ENCODE data around the gene PATZ1. TPM values are rescaled to one million over a fixed set of nuclear protein-coding genes. Genes with fewer than 3 reads are reported as not detected.

Gene PATZ1
- total and polyA plus RNA-seq, 9 of the 15 experiments (the other 6 are each of a cell fraction or from before 2014, with no cell fraction given): 0.63 to 7.8 (median 4.2) TPM

GRCh38 chr22:31292236-31292989 is 53.7 kb downstream of the PATZ1 start, which contains the start of gene PIK3IP1 (continued):
- TF ChIP-seq ZBTB7A (IDR thresholded peaks at IDR 0.05; ENCODE audit: borderline replicate concordance, control insufficient read depth, low read depth, low read length) (no peak), ZNF589 (CRISPR knock-in tag; IDR thresholded peaks at IDR 0.05; ENCODE audit: low read depth) (no peak), RUNX1 (IDR thresholded peaks at IDR 0.05; ENCODE audit: low read depth) (no peak), ZNF431 (CRISPR knock-in tag; IDR thresholded peaks at IDR 0.05) (no peak), CTBP1 (IDR thresholded peaks at IDR 0.05; ENCODE audit: borderline replicate concordance) (peak; percentile 61; the same call in 1 of the 2 replicates), NFIC (IDR thresholded peaks at IDR 0.05) (peak; percentile 62; the same call in 1 of the 2 replicates), MTA3 (IDR thresholded peaks at IDR 0.05; ENCODE audit: borderline replicate concordance) (peak; percentile 46; the same call in 1 of the 2 replicates), EP300 (IDR thresholded peaks at IDR 0.05; ENCODE audit: low read length) (0 out of 2 replicates have a peak, but pooled peaks have one; percentile 10), TCF3 (CRISPR knock-in tag; IDR thresholded peaks at IDR 0.05) (0 out of 2 replicates have a peak, but pooled peaks have one; percentile 18), RCOR1 (IDR thresholded peaks at IDR 0.05; ENCODE audit: borderline replicate concordance in 1 of 2, low read depth in 2 of 2, low read length in 2 of 2) (peak in 1 of 2 experiments; percentile 41; a peak in 1 of 4 replicates), TBP (optimal IDR thresholded peaks at IDR 0.05; ENCODE audit: low read depth, low read length) (no peak), RB1 (IDR thresholded peaks at IDR 0.05; ENCODE audit: low read depth) (peak; percentile 8; the same call in 1 of the 2 replicates), ATF7 (IDR thresholded peaks at IDR 0.05) (peak; percentile 57; the same call in 1 of the 2 replicates), ZKSCAN3 (CRISPR knock-in tag; IDR thresholded peaks at IDR 0.05) (no peak), HDAC1 (IDR thresholded peaks at IDR 0.05) (0 out of 4 replicates have a peak, but pooled peaks of 1 of the 2 experiments have one; percentile 26)
- TF ChIP-seq, protein P1, sequence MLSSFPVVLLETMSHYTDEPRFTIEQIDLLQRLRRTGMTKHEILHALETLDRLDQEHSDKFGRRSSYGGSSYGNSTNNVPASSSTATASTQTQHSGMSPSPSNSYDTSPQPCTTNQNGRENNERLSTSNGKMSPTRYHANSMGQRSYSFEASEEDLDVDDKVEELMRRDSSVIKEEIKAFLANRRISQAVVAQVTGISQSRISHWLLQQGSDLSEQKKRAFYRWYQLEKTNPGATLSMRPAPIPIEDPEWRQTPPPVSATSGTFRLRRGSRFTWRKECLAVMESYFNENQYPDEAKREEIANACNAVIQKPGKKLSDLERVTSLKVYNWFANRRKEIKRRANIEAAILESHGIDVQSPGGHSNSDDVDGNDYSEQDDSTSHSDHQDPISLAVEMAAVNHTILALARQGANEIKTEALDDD (IDR thresholded peaks at IDR 0.05): peak; percentile 48; the same call in 1 of the 2 replicates
- TF ChIP-seq, protein P2, sequence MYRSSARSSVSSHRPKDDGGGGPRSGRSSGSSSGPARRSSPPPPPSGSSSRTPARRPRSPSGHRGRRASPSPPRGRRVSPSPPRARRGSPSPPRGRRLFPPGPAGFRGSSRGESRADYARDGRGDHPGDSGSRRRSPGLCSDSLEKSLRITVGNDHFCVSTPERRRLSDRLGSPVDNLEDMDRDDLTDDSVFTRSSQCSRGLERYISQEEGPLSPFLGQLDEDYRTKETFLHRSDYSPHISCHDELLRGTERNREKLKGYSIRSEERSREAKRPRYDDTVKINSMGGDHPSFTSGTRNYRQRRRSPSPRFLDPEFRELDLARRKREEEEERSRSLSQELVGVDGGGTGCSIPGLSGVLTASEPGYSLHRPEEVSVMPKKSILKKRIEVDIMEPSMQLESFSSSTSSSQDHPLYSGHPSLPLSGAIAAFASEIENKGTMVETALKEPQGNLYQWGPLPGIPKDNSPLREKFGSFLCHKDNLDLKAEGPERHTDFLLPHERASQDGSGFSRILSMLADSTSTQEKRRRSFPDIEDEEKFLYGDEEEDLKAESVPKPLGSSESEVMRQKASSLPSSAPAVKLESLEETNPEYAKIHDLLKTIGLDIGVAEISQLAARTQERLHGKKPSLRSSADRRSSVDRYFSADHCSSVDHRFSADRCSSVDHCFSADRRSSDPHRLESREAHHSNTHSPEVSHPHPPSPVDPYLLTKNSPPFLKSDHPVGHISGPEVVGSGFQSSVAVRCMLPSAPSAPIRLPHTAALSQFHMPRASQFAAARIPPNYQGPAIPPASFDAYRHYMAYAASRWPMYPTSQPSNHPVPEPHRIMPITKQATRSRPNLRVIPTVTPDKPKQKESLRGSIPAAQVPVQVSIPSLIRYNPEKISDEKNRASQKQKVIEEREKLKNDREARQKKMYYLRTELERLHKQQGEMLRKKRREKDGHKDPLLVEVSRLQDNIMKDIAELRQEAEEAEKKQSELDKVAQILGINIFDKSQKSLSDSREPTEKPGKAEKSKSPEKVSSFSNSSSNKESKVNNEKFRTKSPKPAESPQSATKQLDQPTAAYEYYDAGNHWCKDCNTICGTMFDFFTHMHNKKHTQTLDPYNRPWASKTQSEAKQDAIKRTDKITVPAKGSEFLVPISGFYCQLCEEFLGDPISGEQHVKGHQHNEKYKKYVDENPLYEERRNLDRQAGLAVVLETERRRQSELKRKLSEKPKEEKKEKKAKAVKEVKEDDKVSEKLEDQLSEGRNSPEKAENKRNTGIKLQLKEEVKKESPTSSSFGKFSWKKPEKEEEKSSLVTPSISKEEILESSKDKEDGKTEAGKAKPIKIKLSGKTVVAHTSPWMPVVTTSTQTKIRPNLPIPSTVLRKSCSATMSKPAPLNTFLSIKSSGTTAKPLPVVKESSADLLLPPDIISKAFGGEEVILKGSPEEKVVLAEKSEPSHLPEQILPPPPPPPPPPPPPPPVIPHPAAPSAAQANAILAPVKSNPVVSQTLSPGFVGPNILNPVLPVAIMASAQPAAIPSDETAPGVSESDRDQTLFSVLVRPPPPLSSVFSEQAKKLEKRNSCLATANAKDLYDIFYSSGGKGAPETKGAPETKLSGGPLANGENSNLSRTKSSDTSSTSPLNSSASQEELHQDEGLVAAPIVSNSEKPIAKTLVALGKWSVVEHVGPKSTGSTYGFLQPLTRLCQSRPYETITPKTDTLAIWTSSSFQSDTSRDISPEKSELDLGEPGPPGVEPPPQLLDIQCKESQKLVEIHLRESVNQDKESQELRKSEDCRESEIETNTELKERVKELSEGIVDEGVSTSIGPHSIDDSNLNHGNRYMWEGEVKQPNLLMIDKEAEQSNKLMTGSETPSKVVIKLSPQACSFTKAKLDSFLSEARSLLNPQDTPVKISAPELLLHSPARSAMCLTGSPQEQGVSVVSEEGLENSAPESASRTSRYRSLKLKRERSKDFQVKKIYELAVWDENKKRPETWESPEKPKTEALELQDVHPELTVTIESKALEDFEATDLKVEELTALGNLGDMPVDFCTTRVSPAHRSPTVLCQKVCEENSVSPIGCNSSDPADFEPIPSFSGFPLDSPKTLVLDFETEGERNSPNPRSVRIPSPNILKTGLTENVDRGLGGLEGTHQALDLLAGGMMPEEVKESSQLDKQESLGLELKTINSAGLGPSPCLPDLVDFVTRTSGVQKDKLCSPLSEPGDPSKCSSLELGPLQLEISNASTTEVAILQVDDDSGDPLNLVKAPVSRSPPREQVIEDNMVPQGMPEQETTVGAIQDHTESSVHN (IDR thresholded peaks at IDR 0.05; ENCODE audit: borderline replicate concordance in 1 of 2, low read depth in 1 of 2): no peak

Measured in K562 (cell line).